DOHH2 (cell line): ENCODE results near the gene HIGD2A.
A peak's percentile ranks its signal among the peaks of the same experiment; 100 is the strongest.

Experiments
- H3F3A ChIP-seq: fragments of 200-600 bp; sonication (generic), shearing (Covaris generic); 2 replicates; pipeline ENCODE4 v1.6.0; 2016; ENCODE audit warnings: antibody characterized with exemption, mild to moderate bottlenecking; ENCODE audit not compliant: control insufficient read depth, insufficient read depth
- H3K27ac ChIP-seq: fragments of 200-600 bp; sonication (generic); 2 replicates; pipeline ENCODE4 v1.5.1; 2014; ENCODE audit warnings: low read depth, mild to moderate bottlenecking, low read length, moderate library complexity
- H3K27me3 ChIP-seq: fragments of 200-600 bp; sonication (generic); 2 replicates; pipeline ENCODE4 v1.6.1; 2014; ENCODE audit warnings: mild to moderate bottlenecking, low read length, mixed read lengths; ENCODE audit not compliant: control insufficient read depth
- H3K36me3 ChIP-seq: fragments of 200-600 bp; sonication (generic); 2 replicates; pipeline ENCODE4 v1.6.1; 2014; ENCODE audit warnings: mild to moderate bottlenecking, low read length, moderate library complexity, mixed read lengths; ENCODE audit not compliant: control insufficient read depth
- H3K4me1 ChIP-seq: fragments of 200-600 bp; sonication (generic); 2 replicates; pipeline ENCODE4 v1.6.1; 2014; ENCODE audit warnings: mild to moderate bottlenecking, low read length, mixed read lengths; ENCODE audit not compliant: control insufficient read depth
- H3K4me2 ChIP-seq: fragments of 200-600 bp; sonication (generic); 2 replicates; pipeline ENCODE4 v1.6.0; 2014; ENCODE audit warnings: mild to moderate bottlenecking, low read length, moderate library complexity
- H3K4me3 ChIP-seq: fragments of 200-600 bp; sonication (generic); 2 replicates; pipeline ENCODE4 v1.5.1; 2014; ENCODE audit warnings: mild to moderate bottlenecking, low read length, mixed read lengths
- H3K79me2 ChIP-seq: fragments of 200-600 bp; sonication (generic); 2 replicates; pipeline ENCODE4 v1.6.1; 2014; ENCODE audit warnings: mild to moderate bottlenecking, low read length, mixed read lengths; ENCODE audit not compliant: control insufficient read depth
- H3K9me2 ChIP-seq: fragments of 200-600 bp; sonication (generic); replicated peaks from 2 replicates; pipeline ENCODE4 v1.6.1; 2014; ENCODE audit warnings: mild to moderate bottlenecking, low read length, mixed read lengths; ENCODE audit not compliant: control insufficient read depth
- H3K9me3 ChIP-seq: fragments of 200-600 bp; sonication (generic); 2 replicates; pipeline ENCODE4 v1.6.1; 2014; ENCODE audit warnings: antibody characterized with exemption, low read length, mixed read lengths; ENCODE audit not compliant: control insufficient read depth, insufficient read depth
- H4K20me1 ChIP-seq: fragments of 200-600 bp; sonication (generic); 2 replicates; pipeline ENCODE4 v1.6.0; 2014; ENCODE audit warnings: low read depth, mild to moderate bottlenecking, antibody characterized with exemption, low read length, moderate library complexity; ENCODE audit not compliant: control insufficient read depth, insufficient read depth
- CTCF ChIP-seq: fragments of 200-600 bp; sonication (generic); IDR thresholded peaks from one replicate; pipeline ENCODE4 v1.5.1; 2014; ENCODE audit warnings: antibody characterized with exemption, mild to moderate bottlenecking, low read depth, low read length; ENCODE audit not compliant: poor library complexity, severe bottlenecking
- EZH2phosphoT487 ChIP-seq: fragments of 200-600 bp; sonication (generic); IDR thresholded peaks from 2 replicates; pipeline ENCODE4 v1.6.1; 2017; ENCODE audit warnings: borderline replicate concordance, mild to moderate bottlenecking, antibody characterized with exemption, low read length, moderate library complexity, mixed read lengths

The HIGD2A gene

GRCh38 chr5:176388444-176389134 lies at the start of gene HIGD2A, which contains the start of gene NOP16:
Gene HIGD2A (plus strand): TSS chr5:176388751. CDS start chr5:176388820, 69 bp downstream.
Gene NOP16 (minus strand): TSS chr5:176388598. CDS start chr5:176388539, 59 bp downstream.
- no peaks in the 10 kb centered on the region for H3K9me2 ChIP-seq
- H3F3A ChIP-seq, result peaks cover 2% of the 10 kb centered on the region; the same call in 1 of the 2 replicates
- no peaks in the 10 kb centered on the region for H3K9me3 ChIP-seq
- peak within 1 kb of the TSS; percentile 91 for H3K4me2 ChIP-seq
- H3K27ac ChIP-seq, result peak within 1 kb of the TSS; percentile 86
- H4K20me1 ChIP-seq, result peaks cover 18% of the 10 kb centered on the region; the same call in 1 of the 2 replicates
- H3K36me3 ChIP-seq, result peaks cover 77% of the 10 kb centered on the region
- peak within 1 kb of the TSS; percentile 97 for H3K4me3 ChIP-seq
- TF ChIP-seq EZH2phosphoT487, result no peak
- TF ChIP-seq CTCF, result no peak
- H3K79me2 ChIP-seq, result peaks cover 66% of the 10 kb centered on the region
- peaks cover 20% of the 10 kb centered on the region for H3K4me1 ChIP-seq
- no peaks in the 10 kb centered on the region for H3K27me3 ChIP-seq

GRCh38 chr5:176339304-176339703 lies 49.2 kb upstream of the HIGD2A start:
- TF ChIP-seq CTCF (no peak), EZH2phosphoT487 (no peak)
- Histone ChIP-seq H3K9me3 (no peaks in the 10 kb centered on the region), H3K4me2 (no peak overlapping the region), H4K20me1 (no peaks in the 10 kb centered on the region), H3K27me3 (no peaks in the 10 kb centered on the region), H3K27ac (no peak overlapping the region), H3K9me2 (no peaks in the 10 kb centered on the region), H3K79me2 (no peaks in the 10 kb centered on the region), H3K36me3 (peaks cover 23% of the 10 kb centered on the region), H3K4me1 (no peaks in the 10 kb centered on the region), H3K4me3 (no peak overlapping the region), H3F3A (no peaks in the 10 kb centered on the region)

- H3K9me2 ChIP-seq, result no peaks in the 10 kb centered on the region
Measured at GRCh38 chr5:176341325-176342157, 47.0 kb upstream of the HIGD2A start.

More at GRCh38 chr5:176341325-176342157, 47.0 kb upstream of the HIGD2A start:
- H3K36me3 ChIP-seq, result peaks cover 41% of the 10 kb centered on the region
- H3K4me2 ChIP-seq, result no peak overlapping the region
- no peaks in the 10 kb centered on the region for H3K79me2 ChIP-seq
- no peaks in the 10 kb centered on the region for H3F3A ChIP-seq
- H4K20me1 ChIP-seq, result no peaks in the 10 kb centered on the region
- no peak overlapping the region for H3K27ac ChIP-seq
- H3K9me3 ChIP-seq, result no peaks in the 10 kb centered on the region
- no peaks in the 10 kb centered on the region for H3K4me1 ChIP-seq
- H3K27me3 ChIP-seq, result no peaks in the 10 kb centered on the region
- no peak for TF ChIP-seq CTCF
- no peak for TF ChIP-seq EZH2phosphoT487
- no peak overlapping the region for H3K4me3 ChIP-seq
